Gastrocnemius medialis (tissue), 4 donors: ENCODE results near the gene SEMA3C. TPM values are rescaled to one million over a fixed set of nuclear protein-coding genes. Genes with fewer than 3 reads are reported as not detected.

Source experiments
- ATAC-seq, 2 donors: fragments of 150-250 bp; one replicate each; pipeline ENCODE4 v1.9.1; 2016
- DNase-seq, 2 donors: peaks; one replicate each; pipeline ENCODE4 v3.0.0-alpha.2; 2019
- H3K27ac ChIP-seq, 4 donors: fragments of 200-600 bp; sonication (generic); 1 replicate in 1 of 4; 2 replicates in 3 of 4; pipeline ENCODE4 v1.5.1; 2016 to 2018; ENCODE audit warnings: mild to moderate bottlenecking in 2 of 4, moderate library complexity in 1 of 4
- H3K27me3 ChIP-seq, 3 donors: fragments of 200-600 bp; sonication (generic) in 2 of 3; 1 replicate in 1 of 3; 2 replicates in 2 of 3; pipeline versions ENCODE4 v1.5.1 to v1.6.0; 2016 to 2019; ENCODE audit warnings: mild to moderate bottlenecking in 1 of 3, moderate library complexity in 1 of 3
- H3K36me3 ChIP-seq, 2 donors: fragments of 200-600 bp; sonication (generic) in 1 of 2; one replicate each; pipeline ENCODE4 v1.5.1; 2017 to 2018
- H3K4me1 ChIP-seq, 2 donors: fragments of 200-600 bp; sonication (generic) in 1 of 2; one replicate each; pipeline ENCODE4 v1.5.1; 2016 to 2017; ENCODE audit warnings: mild to moderate bottlenecking in 2 of 2
- H3K4me3 ChIP-seq, 4 donors: fragments of 200-600 bp; sonication (generic) in 3 of 4; 1 replicate in 1 of 4; 2 replicates in 3 of 4; pipeline ENCODE4 v1.5.1; 2016 to 2019; ENCODE audit warnings: mild to moderate bottlenecking in 2 of 4
- H3K9me3 ChIP-seq, 3 donors: fragments of 200-600 bp; sonication (generic) in 2 of 3; 1 replicate in 1 of 3; 2 replicates in 2 of 3; pipeline ENCODE4 v1.5.1; 2016 to 2019
- POLR2A ChIP-seq, 2 donors: fragments of 450-650 bp; IDR thresholded peaks; one replicate each; pipeline ENCODE4 v1.6.1; 2017; ENCODE audit warnings: antibody characterized with exemption in 2 of 2, mild to moderate bottlenecking in 2 of 2, moderate library complexity in 2 of 2
- in situ Hi-C, 4 donors: fragments of 200-750 bp; cut with MboI; loops; one replicate each; pipeline versions ENCODE4 v1.15.0 to v1.8.0; 2017; ENCODE audit warnings: low sequenced_read_pairs in 4 of 4
- intact Hi-C: fragments of 100-400 bp; cut with DNase I; formaldehyde crosslinking; loops from one replicate; pipeline ENCODE4 v1.15.1; 2023; ENCODE audit warnings: low total_unique reads
- total RNA-seq, 4 donors: library from RNA; depleted of rRNA; stranded (reverse); fragments of >200 nt; gene quantifications; one replicate each; pipeline versions ENCODE4 v1.1.0 to v1.2.3, GENCODE V29; 2016
- TF ChIP-seq, protein P1 (sequence below), 5 experiments: fragments of 450-650 bp in 3 of 5; fragments of 200-600 bp in 2 of 5; sonication (generic) in 2 of 5; IDR thresholded peaks in 4 of 5; conservative IDR thresholded peaks in 1 of 5; 1 replicate in 4 of 5; 2 replicates in 1 of 5; pipeline ENCODE4 v1.5.1; 2016 to 2019; ENCODE audit warnings: antibody characterized with exemption in 5 of 5, mild to moderate bottlenecking in 3 of 5, moderate library complexity in 3 of 5

Gene SEMA3C
- total RNA-seq, 4 donors from 2014 or later = 5.4 to 58.5 (median 30.3) TPM

DNA sequence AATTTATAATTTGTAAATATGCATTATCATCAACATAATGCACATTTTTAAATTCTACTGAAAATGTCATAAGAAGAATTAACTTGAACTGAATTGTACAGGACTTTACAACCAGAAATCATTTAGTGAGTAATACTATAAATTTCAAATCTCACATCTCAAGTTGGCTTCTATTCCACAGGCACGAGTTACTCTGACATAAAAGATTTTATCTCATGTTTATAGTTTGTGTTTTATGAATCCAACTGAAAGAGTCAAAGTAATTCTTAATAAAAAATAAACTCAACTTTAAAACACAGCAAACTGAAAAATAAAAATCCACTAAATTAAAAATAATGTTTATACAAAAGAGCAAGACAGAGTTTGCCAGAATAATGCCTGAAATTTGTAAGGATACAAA, 151.2 kb downstream of the SEMA3C start:
- no peaks in the 10 kb centered on the region for H3K9me3 ChIP-seq
- no peak overlapping the region for H3K4me3 ChIP-seq
- in situ Hi-C loops (no loop called here), intact Hi-C loops (no loop called here)
- H3K36me3 ChIP-seq = peaks cover 0 to 6% of the 10 kb centered on the region in 2 donors
- no peak overlapping the region for H3K27ac ChIP-seq
- H3K27me3 ChIP-seq = no peaks in the 10 kb centered on the region
- no peak for ATAC-seq
- H3K4me1 ChIP-seq = peaks cover 4 to 10% of the 10 kb centered on the region in 2 donors
- no peak for TF ChIP-seq POLR2A (IDR thresholded peaks at IDR 0.05)
- TF ChIP-seq, protein P1, sequence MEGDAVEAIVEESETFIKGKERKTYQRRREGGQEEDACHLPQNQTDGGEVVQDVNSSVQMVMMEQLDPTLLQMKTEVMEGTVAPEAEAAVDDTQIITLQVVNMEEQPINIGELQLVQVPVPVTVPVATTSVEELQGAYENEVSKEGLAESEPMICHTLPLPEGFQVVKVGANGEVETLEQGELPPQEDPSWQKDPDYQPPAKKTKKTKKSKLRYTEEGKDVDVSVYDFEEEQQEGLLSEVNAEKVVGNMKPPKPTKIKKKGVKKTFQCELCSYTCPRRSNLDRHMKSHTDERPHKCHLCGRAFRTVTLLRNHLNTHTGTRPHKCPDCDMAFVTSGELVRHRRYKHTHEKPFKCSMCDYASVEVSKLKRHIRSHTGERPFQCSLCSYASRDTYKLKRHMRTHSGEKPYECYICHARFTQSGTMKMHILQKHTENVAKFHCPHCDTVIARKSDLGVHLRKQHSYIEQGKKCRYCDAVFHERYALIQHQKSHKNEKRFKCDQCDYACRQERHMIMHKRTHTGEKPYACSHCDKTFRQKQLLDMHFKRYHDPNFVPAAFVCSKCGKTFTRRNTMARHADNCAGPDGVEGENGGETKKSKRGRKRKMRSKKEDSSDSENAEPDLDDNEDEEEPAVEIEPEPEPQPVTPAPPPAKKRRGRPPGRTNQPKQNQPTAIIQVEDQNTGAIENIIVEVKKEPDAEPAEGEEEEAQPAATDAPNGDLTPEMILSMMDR (IDR thresholded peaks at IDR 0.05 in 4 of 5, conservative IDR thresholded peaks at IDR 0.05 in 1 of 5) = no peak
- no peak for DNase-seq

DNA sequence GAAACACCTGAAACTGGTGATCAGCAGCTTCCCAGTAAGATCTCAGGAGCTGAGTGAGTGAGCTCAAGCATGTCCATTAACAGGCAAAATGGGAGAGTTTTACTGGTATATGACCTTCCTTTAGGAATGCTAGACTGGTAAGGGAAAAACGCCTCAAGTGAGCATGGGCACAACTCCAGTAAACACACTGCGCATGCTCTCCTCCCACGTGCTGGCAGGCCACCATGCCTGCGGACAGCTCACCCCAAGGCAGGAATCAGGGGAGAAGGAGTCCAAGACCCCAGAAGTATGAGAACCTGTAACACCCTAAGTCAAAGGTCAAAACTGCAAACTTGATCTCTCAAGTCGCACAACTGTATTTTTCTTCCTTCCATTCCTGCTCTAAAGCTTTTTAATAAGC, 152.1 kb downstream of the SEMA3C start:
- no peak overlapping the region for H3K4me3 ChIP-seq
- DNase-seq = no peak
- no peaks in the 10 kb centered on the region for H3K27me3 ChIP-seq
- intact Hi-C loops = no loop called here
- in situ Hi-C loops = no loop called here
- no peak for ATAC-seq
- H3K4me1 ChIP-seq = peaks cover 0 to 1% of the 10 kb centered on the region in 2 donors
- TF ChIP-seq, protein P1 (IDR thresholded peaks at IDR 0.05 in 4 of 5, conservative IDR thresholded peaks at IDR 0.05 in 1 of 5) = no peak
- TF ChIP-seq POLR2A (IDR thresholded peaks at IDR 0.05) = no peak
- no peak overlapping the region for H3K27ac ChIP-seq
- H3K9me3 ChIP-seq = no peaks in the 10 kb centered on the region
- peaks cover 0 to 6% of the 10 kb centered on the region in 2 donors for H3K36me3 ChIP-seq

DNA sequence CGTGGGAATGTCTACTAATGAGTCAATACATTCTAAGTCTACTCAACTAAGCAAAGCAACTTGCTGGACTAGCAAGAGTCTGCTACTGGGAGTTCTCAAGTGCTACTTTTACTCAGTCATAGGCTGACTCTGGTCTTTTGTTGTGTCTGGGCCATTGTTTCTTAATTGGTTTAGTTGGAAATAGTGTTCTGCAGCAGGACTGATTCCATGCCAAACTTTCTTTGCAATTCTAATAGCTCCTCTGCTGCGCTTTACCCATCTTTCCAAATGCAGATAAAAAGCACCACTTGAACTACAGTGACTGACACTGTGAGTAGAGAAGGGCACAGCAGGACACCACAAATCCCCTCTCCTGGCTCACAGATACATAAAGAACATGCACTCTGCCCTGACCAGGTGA, 154.7 kb downstream of the SEMA3C start:
- Histone ChIP-seq H3K4me1 (no peaks in the 10 kb centered on the region), H3K9me3 (no peaks in the 10 kb centered on the region), H3K27ac (no peak overlapping the region), H3K27me3 (no peaks in the 10 kb centered on the region), H3K4me3 (no peak overlapping the region), H3K36me3 (peaks cover 0 to 6% of the 10 kb centered on the region in 2 donors)
- no peak for DNase-seq
- intact Hi-C loops (no loop called here), in situ Hi-C loops (no loop called here)
- TF ChIP-seq, protein P1 (IDR thresholded peaks at IDR 0.05 in 4 of 5, conservative IDR thresholded peaks at IDR 0.05 in 1 of 5) = no peak
- no peak for TF ChIP-seq POLR2A (IDR thresholded peaks at IDR 0.05)
- no peak for ATAC-seq

GRCh38 chr7:80763704-80764103, 155.1 kb downstream of the SEMA3C start:
- Histone ChIP-seq H3K27ac (no peak overlapping the region), H3K9me3 (no peaks in the 10 kb centered on the region)

More at GRCh38 chr7:80763704-80764103, 155.1 kb downstream of the SEMA3C start:
- H3K36me3 ChIP-seq = peaks cover 0 to 6% of the 10 kb centered on the region in 2 donors
- H3K4me3 ChIP-seq = no peak overlapping the region
- H3K27me3 ChIP-seq = no peaks in the 10 kb centered on the region
- in situ Hi-C loops = no loop called here
- no peaks in the 10 kb centered on the region for H3K4me1 ChIP-seq
- DNase-seq = no peak
- TF ChIP-seq, protein P1 (IDR thresholded peaks at IDR 0.05 in 4 of 5, conservative IDR thresholded peaks at IDR 0.05 in 1 of 5) = no peak
- no peak for TF ChIP-seq POLR2A (IDR thresholded peaks at IDR 0.05)
- intact Hi-C loops = no loop called here
- ATAC-seq = no peak
